MM.1S (cell line): ENCODE data around the gene GPR158.

Experiments
- DNase-seq: peaks from one replicate; pipeline ENCODE4 v3.0.0-alpha.2; 2015
- H2AFZ ChIP-seq: fragments of 300-600 bp; sonication (generic); 2 replicates; pipeline ENCODE4 v1.6.0; 2016; ENCODE audit warnings: antibody characterized with exemption, low read length
- H3F3A ChIP-seq: fragments of 300-600 bp; sonication (generic); 2 replicates; pipeline ENCODE4 v1.6.1; 2016; ENCODE audit warnings: mild to moderate bottlenecking, antibody characterized with exemption, low read length, moderate library complexity, mixed read lengths; ENCODE audit not compliant: insufficient read depth
- H3K27ac ChIP-seq: fragments of 300-600 bp; sonication (generic); 2 replicates; pipeline ENCODE4 v1.5.1; 2016; ENCODE audit warnings: mild to moderate bottlenecking, low read length
- H3K27me3 ChIP-seq: fragments of 300-600 bp; sonication (generic); replicated peaks from 2 replicates; pipeline ENCODE4 v1.6.0; 2016; ENCODE audit warnings: low read length; ENCODE audit not compliant: insufficient read depth
- H3K36me3 ChIP-seq: fragments of 300-600 bp; sonication (generic); replicated peaks from 2 replicates; pipeline ENCODE4 v1.6.1; 2016; ENCODE audit warnings: mild to moderate bottlenecking, low read length, mixed read lengths; ENCODE audit not compliant: insufficient read depth
- H3K4me1 ChIP-seq: fragments of 300-600 bp; sonication (generic); 2 replicates; pipeline ENCODE4 v1.6.1; 2016; ENCODE audit warnings: low read length, mixed read lengths
- H3K4me2 ChIP-seq: fragments of 300-600 bp; sonication (generic); 2 replicates; pipeline ENCODE4 v1.6.0; 2016; ENCODE audit warnings: low read depth, low read length
- H3K4me3 ChIP-seq: fragments of 300-600 bp; sonication (generic); 2 replicates; pipeline ENCODE4 v1.5.1; 2016; ENCODE audit warnings: low read length, mixed read lengths
- H3K79me2 ChIP-seq: fragments of 300-600 bp; sonication (generic); 2 replicates; pipeline ENCODE4 v1.6.1; 2016; ENCODE audit warnings: mixed run types, low read length, mixed read lengths
- H3K9ac ChIP-seq: fragments of 300-600 bp; sonication (generic); 2 replicates; pipeline ENCODE4 v1.6.1; 2016; ENCODE audit warnings: low read length, mixed read lengths
- H3K9me2 ChIP-seq: fragments of 300-600 bp; sonication (generic); replicated peaks from 2 replicates; pipeline ENCODE4 v1.6.1; 2016; ENCODE audit warnings: mild to moderate bottlenecking, low read length, mixed read lengths; ENCODE audit not compliant: insufficient read depth
- H3K9me3 ChIP-seq: fragments of 300-600 bp; sonication (generic); replicated peaks from 2 replicates; pipeline ENCODE4 v1.6.1; 2016; ENCODE audit warnings: mild to moderate bottlenecking, low read length, mixed read lengths; ENCODE audit not compliant: insufficient read depth
- H4K20me1 ChIP-seq: fragments of 300-600 bp; sonication (generic); 2 replicates; pipeline ENCODE4 v1.6.1; 2016; ENCODE audit warnings: mild to moderate bottlenecking, low read length, moderate library complexity, mixed read lengths; ENCODE audit not compliant: insufficient read depth
- CTCF ChIP-seq: fragments of 300-600 bp; sonication (generic); IDR thresholded peaks from 2 replicates; pipeline ENCODE4 v1.5.1; 2016; ENCODE audit warnings: antibody characterized with exemption, low read length, mixed read lengths
- EZH2 ChIP-seq: fragments of 300-600 bp; sonication (generic); optimal IDR thresholded peaks from 2 replicates; pipeline ENCODE3; 2017; ENCODE audit warnings: low read depth, mild to moderate bottlenecking, antibody characterized with exemption, low read length, mixed read lengths
- EZH2phosphoT487 ChIP-seq: fragments of 300-600 bp; sonication (generic); IDR thresholded peaks from 2 replicates; pipeline ENCODE4 v1.6.1; 2018; ENCODE audit warnings: antibody characterized with exemption, low read length

GPR158 gene

GRCh38 chr10:25392132-25392531 is 217.3 kb downstream of the GPR158 start:
- Histone ChIP-seq H3K4me1 (no peaks in the 10 kb centered on the region), H3K9me3 (no peaks in the 10 kb centered on the region)

GRCh38 chr10:25393621-25394020 is 218.8 kb downstream of the GPR158 start:
- Histone ChIP-seq H3K36me3 (no peaks in the 10 kb centered on the region), H3K4me3 (no peak overlapping the region), H3K4me2 (no peak overlapping the region), H3K9ac (no peak overlapping the region), H3F3A (no peaks in the 10 kb centered on the region), H3K79me2 (no peaks in the 10 kb centered on the region), H3K4me1 (no peaks in the 10 kb centered on the region), H4K20me1 (no peaks in the 10 kb centered on the region), H2AFZ (no peak overlapping the region), H3K27me3 (no peaks in the 10 kb centered on the region), H3K27ac (no peak overlapping the region), H3K9me3 (no peaks in the 10 kb centered on the region), H3K9me2 (no peaks in the 10 kb centered on the region)
- no peak for DNase-seq
- no peak for TF ChIP-seq EZH2

More at GRCh38 chr10:25392132-25392531, 217.3 kb downstream of the GPR158 start:
- DNase-seq = no peak
- no peak overlapping the region for H3K27ac ChIP-seq
- H4K20me1 ChIP-seq = no peaks in the 10 kb centered on the region
- H3K79me2 ChIP-seq = no peaks in the 10 kb centered on the region
- no peak overlapping the region for H2AFZ ChIP-seq
- no peaks in the 10 kb centered on the region for H3F3A ChIP-seq
- TF ChIP-seq CTCF = no peak
- no peak for TF ChIP-seq EZH2
- no peak for TF ChIP-seq EZH2phosphoT487
- H3K9ac ChIP-seq = no peak overlapping the region
- no peaks in the 10 kb centered on the region for H3K9me2 ChIP-seq
- no peaks in the 10 kb centered on the region for H3K36me3 ChIP-seq
- no peak overlapping the region for H3K4me3 ChIP-seq
- no peak overlapping the region for H3K4me2 ChIP-seq
- H3K27me3 ChIP-seq = no peaks in the 10 kb centered on the region

- H3K36me3 ChIP-seq = no peaks in the 10 kb centered on the region
- no peaks in the 10 kb centered on the region for H3K9me3 ChIP-seq
- H3K4me3 ChIP-seq = no peak overlapping the region
- H4K20me1 ChIP-seq = no peaks in the 10 kb centered on the region
- H2AFZ ChIP-seq = no peak overlapping the region
- H3K9ac ChIP-seq = no peak overlapping the region
- DNase-seq = no peak
- H3K27me3 ChIP-seq = no peaks in the 10 kb centered on the region
- H3K9me2 ChIP-seq = no peaks in the 10 kb centered on the region
- H3K4me1 ChIP-seq = no peaks in the 10 kb centered on the region
- no peak overlapping the region for H3K4me2 ChIP-seq
- no peak for TF ChIP-seq EZH2phosphoT487
- no peak for TF ChIP-seq EZH2
- no peak for TF ChIP-seq CTCF
- H3F3A ChIP-seq = no peaks in the 10 kb centered on the region
- no peaks in the 10 kb centered on the region for H3K79me2 ChIP-seq
- no peak overlapping the region for H3K27ac ChIP-seq
Measured at GRCh38 chr10:25398680-25399079, 223.9 kb downstream of the GPR158 start.

- no peak overlapping the region for H2AFZ ChIP-seq
- no peaks in the 10 kb centered on the region for H3K79me2 ChIP-seq
- no peaks in the 10 kb centered on the region for H4K20me1 ChIP-seq
- H3K4me2 ChIP-seq = no peak overlapping the region
- no peak overlapping the region for H3K9ac ChIP-seq
- no peaks in the 10 kb centered on the region for H3K4me1 ChIP-seq
- no peaks in the 10 kb centered on the region for H3K9me2 ChIP-seq
- TF ChIP-seq EZH2 (no peak), EZH2phosphoT487 (no peak), CTCF (no peak)
- no peak overlapping the region for H3K27ac ChIP-seq
- H3K4me3 ChIP-seq = no peak overlapping the region
- no peaks in the 10 kb centered on the region for H3F3A ChIP-seq
- no peaks in the 10 kb centered on the region for H3K9me3 ChIP-seq
- H3K27me3 ChIP-seq = no peaks in the 10 kb centered on the region
- no peak for DNase-seq
- no peaks in the 10 kb centered on the region for H3K36me3 ChIP-seq
Measured at GRCh38 chr10:25405871-25406270, 231.1 kb downstream of the GPR158 start.
